ENCODE results near the gene CUL5.
"Not testable (repeated sequence)": the region's sequence is repeated elsewhere in the genome, so short reads cannot be mapped to it uniquely, and the experiment has no call there.

CUL5 gene

GRCh38 chr11:108025387-108026080 is 16.8 kb downstream of the CUL5 start:
- no peak for DNase-seq (ENCODE audit: low spot score)

GRCh38 chr11:108027057-108027456 is 18.4 kb downstream of the CUL5 start:
- DNase-seq (ENCODE audit: low spot score) = no peak

- DNase-seq (ENCODE audit: low spot score) = not testable (repeated sequence)
Observed at GRCh38 chr11:108028822-108029441, 20.2 kb downstream of the CUL5 start.

GRCh38 chr11:108031604-108032003 is 22.9 kb downstream of the CUL5 start:
- DNase-seq (ENCODE audit: low spot score) = not testable (repeated sequence)

- DNase-seq (ENCODE audit: low spot score) = no peak
Observed at GRCh38 chr11:108032800-108033199, 24.1 kb downstream of the CUL5 start.

GRCh38 chr11:108034034-108034433 is 25.3 kb downstream of the CUL5 start:
- no peak for DNase-seq (ENCODE audit: low spot score)

GRCh38 chr11:108034952-108035351 is 26.3 kb downstream of the CUL5 start:
- DNase-seq (ENCODE audit: low spot score) = no peak

GRCh38 chr11:108035690-108036089 is 27.0 kb downstream of the CUL5 start:
- DNase-seq (ENCODE audit: low spot score) = peak; percentile 14

- DNase-seq (ENCODE audit: low spot score) = no peak
Observed at GRCh38 chr11:108037211-108037610, 28.5 kb downstream of the CUL5 start.

- no peak for DNase-seq (ENCODE audit: low spot score)
Observed at GRCh38 chr11:108037636-108038035, 28.9 kb downstream of the CUL5 start.

GRCh38 chr11:108048269-108048668 is 39.6 kb downstream of the CUL5 start:
- DNase-seq (ENCODE audit: low spot score) = no peak

- DNase-seq (ENCODE audit: low spot score) = no peak
Observed at GRCh38 chr11:108062336-108062735, 53.6 kb downstream of the CUL5 start.

- no peak for DNase-seq (ENCODE audit: low spot score)
Observed at GRCh38 chr11:108063410-108063809, 54.7 kb downstream of the CUL5 start.

GRCh38 chr11:108069947-108070346 is 61.2 kb downstream of the CUL5 start:
- DNase-seq (ENCODE audit: low spot score) = no peak

GRCh38 chr11:108084811-108085210 is 76.1 kb downstream of the CUL5 start:
- DNase-seq (ENCODE audit: low spot score) = no peak

GRCh38 chr11:108085672-108086071 is 77.0 kb downstream of the CUL5 start:
- no peak for DNase-seq (ENCODE audit: low spot score)

GRCh38 chr11:108092134-108092533 is 83.4 kb downstream of the CUL5 start:
- no peak for DNase-seq (ENCODE audit: low spot score)

- no peak for DNase-seq (ENCODE audit: low spot score)
Observed at GRCh38 chr11:108093128-108093904, 84.6 kb downstream of the CUL5 start.

GRCh38 chr11:108097179-108097578 is 88.5 kb downstream of the CUL5 start:
- no peak for DNase-seq (ENCODE audit: low spot score)

- DNase-seq (ENCODE audit: low spot score) = no peak
Observed at GRCh38 chr11:108101090-108101775, 92.5 kb downstream of the CUL5 start.

- DNase-seq (ENCODE audit: low spot score) = no peak
Observed at GRCh38 chr11:108111126-108111525, 102.4 kb downstream of the CUL5 start.

- DNase-seq (ENCODE audit: low spot score) = no peak
Observed at GRCh38 chr11:108112057-108112456, 103.4 kb downstream of the CUL5 start.

Measured in cerebellar cortex (tissue), 1 donor.